Gastrocnemius medialis (tissue), 4 donors: Measurements from ENCODE around the gene FRMD4B.

ENCODE experiments used
- POLR2A ChIP-seq, 2 donors: fragments of 450-650 bp; IDR thresholded peaks; one replicate each; pipeline ENCODE4 v1.6.1; 2017; ENCODE audit warnings: antibody characterized with exemption in 2 of 2, mild to moderate bottlenecking in 2 of 2, moderate library complexity in 2 of 2
- TF ChIP-seq, protein P1 (sequence below), 5 experiments: fragments of 450-650 bp in 3 of 5; fragments of 200-600 bp in 2 of 5; sonication (generic) in 2 of 5; IDR thresholded peaks in 4 of 5; conservative IDR thresholded peaks in 1 of 5; 1 replicate in 4 of 5; 2 replicates in 1 of 5; pipeline ENCODE4 v1.5.1; 2016 to 2019; ENCODE audit warnings: antibody characterized with exemption in 5 of 5, mild to moderate bottlenecking in 3 of 5, moderate library complexity in 3 of 5

DNA sequence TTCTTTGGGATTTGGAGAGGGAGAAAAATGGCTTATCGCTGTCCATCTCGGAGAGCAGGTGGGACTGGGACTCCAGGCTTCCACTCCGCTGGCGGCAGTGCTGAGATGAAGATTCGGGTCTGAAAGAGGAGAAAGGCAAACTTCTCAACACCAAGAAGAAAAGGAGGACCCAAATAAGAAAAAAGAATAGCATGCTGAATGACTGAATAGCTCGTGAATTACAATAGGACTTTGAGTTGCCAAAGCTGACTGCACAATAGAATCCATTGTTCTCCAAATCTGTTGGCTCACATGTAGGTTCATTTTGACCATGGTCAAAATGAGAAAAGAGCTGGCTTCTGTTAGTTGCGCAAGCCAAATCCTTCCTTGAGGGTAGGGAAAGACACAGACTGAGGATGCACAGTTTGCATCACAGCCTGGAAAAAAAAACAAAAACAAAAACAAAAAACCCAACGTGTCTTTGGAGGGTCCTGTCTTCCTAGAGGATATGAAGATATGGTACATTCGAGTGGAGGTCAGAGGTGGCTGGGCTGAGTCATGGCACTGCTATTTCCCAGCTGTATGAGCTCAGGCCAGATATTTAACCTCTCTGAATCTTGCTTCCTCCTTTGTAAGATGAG is 204.2 kb downstream of the FRMD4B start:
- TF ChIP-seq, protein P1, sequence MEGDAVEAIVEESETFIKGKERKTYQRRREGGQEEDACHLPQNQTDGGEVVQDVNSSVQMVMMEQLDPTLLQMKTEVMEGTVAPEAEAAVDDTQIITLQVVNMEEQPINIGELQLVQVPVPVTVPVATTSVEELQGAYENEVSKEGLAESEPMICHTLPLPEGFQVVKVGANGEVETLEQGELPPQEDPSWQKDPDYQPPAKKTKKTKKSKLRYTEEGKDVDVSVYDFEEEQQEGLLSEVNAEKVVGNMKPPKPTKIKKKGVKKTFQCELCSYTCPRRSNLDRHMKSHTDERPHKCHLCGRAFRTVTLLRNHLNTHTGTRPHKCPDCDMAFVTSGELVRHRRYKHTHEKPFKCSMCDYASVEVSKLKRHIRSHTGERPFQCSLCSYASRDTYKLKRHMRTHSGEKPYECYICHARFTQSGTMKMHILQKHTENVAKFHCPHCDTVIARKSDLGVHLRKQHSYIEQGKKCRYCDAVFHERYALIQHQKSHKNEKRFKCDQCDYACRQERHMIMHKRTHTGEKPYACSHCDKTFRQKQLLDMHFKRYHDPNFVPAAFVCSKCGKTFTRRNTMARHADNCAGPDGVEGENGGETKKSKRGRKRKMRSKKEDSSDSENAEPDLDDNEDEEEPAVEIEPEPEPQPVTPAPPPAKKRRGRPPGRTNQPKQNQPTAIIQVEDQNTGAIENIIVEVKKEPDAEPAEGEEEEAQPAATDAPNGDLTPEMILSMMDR (IDR thresholded peaks at IDR 0.05 in 4 of 5, conservative IDR thresholded peaks at IDR 0.05 in 1 of 5), result no peak
- TF ChIP-seq POLR2A (IDR thresholded peaks at IDR 0.05), result no peak
